GM23248 (cell line): ENCODE data around the gene CPHXL2.

Source experiments
- EZH2 ChIP-seq: fragments of 200-600 bp; sonication (generic); IDR thresholded peaks from 2 replicates; pipeline ENCODE4 v1.6.1; 2018; ENCODE audit warnings: antibody characterized with exemption, mild to moderate bottlenecking; ENCODE audit not compliant: insufficient read depth, poor library complexity, severe bottlenecking
- EZH2phosphoT487 ChIP-seq: fragments of 200-600 bp; sonication (generic); IDR thresholded peaks from 2 replicates; pipeline ENCODE4 v1.6.1; 2018; ENCODE audit warnings: antibody characterized with exemption, moderate library complexity, mild to moderate bottlenecking, low read depth; ENCODE audit not compliant: insufficient read depth

- no peak for TF ChIP-seq EZH2
- no peak for TF ChIP-seq EZH2phosphoT487
Observed at GRCh38 chr16:75703306-75703705, 26.5 kb upstream of the CPHXL2 start.
